GM12873 (cell line): ENCODE results near the gene ANKRD11.

Source experiments
- TF ChIP-seq, protein P1 (sequence below): IDR thresholded peaks from 2 replicates; pipeline ENCODE4 v1.5.1; 2012; ENCODE audit warnings: low read depth, mild to moderate bottlenecking, moderate library complexity, low read length, control low read depth; ENCODE audit not compliant: insufficient read depth; ENCODE audit errors: missing control alignments

Gene ANKRD11

DNA sequence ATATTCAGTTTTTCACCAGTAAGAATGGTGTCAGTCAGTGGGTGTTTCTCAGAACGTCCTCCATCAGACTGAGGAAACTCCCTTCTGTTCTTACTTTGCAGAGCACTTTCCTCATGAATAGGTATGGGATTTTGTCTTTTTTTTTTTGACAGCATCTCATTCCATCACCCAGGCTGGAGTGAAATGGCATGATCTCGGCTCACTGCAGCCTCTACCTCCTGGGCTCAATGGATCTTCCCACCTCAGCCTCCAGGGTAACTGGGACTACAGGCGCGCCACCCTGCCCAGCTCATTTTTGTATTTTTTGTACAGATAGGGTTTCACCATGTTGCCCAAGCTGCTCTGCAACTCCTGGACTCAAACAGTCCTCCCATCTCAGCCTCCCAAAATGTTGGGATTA is 142.6 kb downstream of the ANKRD11 start:
- TF ChIP-seq, protein P1, sequence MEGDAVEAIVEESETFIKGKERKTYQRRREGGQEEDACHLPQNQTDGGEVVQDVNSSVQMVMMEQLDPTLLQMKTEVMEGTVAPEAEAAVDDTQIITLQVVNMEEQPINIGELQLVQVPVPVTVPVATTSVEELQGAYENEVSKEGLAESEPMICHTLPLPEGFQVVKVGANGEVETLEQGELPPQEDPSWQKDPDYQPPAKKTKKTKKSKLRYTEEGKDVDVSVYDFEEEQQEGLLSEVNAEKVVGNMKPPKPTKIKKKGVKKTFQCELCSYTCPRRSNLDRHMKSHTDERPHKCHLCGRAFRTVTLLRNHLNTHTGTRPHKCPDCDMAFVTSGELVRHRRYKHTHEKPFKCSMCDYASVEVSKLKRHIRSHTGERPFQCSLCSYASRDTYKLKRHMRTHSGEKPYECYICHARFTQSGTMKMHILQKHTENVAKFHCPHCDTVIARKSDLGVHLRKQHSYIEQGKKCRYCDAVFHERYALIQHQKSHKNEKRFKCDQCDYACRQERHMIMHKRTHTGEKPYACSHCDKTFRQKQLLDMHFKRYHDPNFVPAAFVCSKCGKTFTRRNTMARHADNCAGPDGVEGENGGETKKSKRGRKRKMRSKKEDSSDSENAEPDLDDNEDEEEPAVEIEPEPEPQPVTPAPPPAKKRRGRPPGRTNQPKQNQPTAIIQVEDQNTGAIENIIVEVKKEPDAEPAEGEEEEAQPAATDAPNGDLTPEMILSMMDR = no peak

DNA sequence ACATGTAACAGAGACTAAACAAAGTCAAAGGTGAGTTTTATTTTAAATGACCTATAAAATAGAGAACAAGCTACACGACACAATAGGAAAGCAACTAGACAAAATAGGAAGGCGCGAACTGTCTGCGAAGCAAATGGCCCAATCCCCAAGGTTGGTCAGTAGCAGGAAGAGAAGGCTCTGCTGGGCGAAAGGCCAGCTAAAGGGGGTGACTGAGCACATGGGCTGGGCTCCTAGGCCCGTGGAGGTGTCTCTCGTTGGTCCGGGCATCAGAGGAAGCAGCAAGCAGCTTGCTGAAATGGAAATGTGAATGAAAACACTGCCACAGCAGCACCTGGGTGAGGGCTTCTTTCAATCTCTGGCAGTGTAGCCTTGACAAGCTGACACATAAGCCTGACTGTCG is 143.5 kb downstream of the ANKRD11 start:
- TF ChIP-seq, protein P1 = no peak

DNA sequence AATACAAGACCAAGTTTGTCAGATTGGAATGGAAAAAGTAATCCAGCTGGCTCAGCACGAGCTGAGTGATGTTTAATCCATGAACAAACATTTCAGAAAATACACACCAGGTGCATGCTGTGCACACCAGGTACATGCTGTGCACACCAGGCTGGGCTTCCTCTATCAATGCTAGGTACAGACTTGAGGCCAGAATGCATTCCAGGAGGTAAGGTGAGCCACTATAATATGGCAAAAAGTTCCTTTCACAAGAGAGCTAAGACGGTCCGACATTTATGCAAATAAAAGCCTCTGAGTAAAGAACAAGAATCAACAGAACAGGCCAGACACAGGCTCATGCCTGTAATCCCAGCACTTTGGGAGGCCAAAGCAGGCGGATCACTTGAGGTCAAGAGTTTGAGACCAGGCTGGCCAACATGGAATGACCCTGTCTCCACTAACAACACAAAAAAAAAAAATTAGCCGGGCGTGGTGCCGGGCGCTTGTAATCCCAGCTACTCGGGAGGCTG is 144.7 kb downstream of the ANKRD11 start:
- TF ChIP-seq, protein P1 = no peak

DNA sequence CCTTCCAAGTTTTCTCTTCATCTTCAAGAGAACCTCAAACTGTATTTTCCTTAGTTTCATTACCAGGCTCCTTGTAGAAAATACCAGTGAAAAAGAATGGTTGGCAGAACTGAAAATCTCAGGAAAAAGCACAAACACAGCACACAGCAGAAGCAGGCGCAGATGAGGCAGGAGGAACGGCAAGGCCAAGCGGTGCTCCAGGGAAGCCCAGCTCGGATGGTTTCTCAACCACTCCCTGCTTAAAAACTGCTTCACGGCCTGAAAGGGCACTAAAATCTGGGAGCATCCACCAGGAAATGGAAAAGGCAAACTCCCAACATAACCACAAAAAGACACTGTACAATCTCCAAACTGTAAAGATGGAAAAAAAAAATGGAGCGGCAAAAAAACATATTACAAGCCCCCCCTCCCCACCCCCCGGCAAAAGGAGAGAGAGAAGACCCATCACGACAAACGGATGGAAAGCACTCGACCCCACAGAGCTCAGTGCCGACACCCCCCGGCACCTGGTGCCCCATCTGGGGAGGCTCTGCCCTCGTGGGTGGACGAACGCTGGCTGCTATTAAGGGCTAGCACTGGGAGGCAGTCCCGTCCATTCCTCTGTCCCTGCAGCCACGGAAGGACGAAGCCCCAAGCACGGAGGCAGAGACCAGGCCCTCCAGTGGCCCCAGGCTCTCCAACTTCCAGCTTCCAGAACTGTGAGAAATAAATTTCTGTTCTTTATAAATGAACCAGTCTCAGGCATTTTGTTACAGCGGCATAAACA is 145.3 kb downstream of the ANKRD11 start:
- TF ChIP-seq, protein P1 = no peak

DNA sequence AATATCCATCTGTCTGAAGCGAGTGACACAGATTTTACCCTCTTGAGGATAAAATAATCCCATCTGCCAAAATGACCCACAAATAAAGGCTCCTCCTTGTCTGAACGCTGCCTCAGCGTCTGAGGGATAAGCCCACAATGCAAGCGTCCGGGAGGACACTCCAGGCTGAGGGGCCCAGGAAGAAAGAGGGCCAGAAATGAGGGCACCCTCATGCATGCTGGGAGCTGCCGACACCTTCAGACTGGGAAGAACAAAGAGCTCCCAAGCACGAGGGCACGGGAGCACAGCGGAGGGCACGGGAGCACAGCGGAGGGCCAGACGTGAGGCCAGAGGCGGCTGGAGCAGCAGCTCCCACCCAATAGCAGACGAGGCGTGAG is 145.9 kb downstream of the ANKRD11 start:
- TF ChIP-seq, protein P1 = no peak

DNA sequence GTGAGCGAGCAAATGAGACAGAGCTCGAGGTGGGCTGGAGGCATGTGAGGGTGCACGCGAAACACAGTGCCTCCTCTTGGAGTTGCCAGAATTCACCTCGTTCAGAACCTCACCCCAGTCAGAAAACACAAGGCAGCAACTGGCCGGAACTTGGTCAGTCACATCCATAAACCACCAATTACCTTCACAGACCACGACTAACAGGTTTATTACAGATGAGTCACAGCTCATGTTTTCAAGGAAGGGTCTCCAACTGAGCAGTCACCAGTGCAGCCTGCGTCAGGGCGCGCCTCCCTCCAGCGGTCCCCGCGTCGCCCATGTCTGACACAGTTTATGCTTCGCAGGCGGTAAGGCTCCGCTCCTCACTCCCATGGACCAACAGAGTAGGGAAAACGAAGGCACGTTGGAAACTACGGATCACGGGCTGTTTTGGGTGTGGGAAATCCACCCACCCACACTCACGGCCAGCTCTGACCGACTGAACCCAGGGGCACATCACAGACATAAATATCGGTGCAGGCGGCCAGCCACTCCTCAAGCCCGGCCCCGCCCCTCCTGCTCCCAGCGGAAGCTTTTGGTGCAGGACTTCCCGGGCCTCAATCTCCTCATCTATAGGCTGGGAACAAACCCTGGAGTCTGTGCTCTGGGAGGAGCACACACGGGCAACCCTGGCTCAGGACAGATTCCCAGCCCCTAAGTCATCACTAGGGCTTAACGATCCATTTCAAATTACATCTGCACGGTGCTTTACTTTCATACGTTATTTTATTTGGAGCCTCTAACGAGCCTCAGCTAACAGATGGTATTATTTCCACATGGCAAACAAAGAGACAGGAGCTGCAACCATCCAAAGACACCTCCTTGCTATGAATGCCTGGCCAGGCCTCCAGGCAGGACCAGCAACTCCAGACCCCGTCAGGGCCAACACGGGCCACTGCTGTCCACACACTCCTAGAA is 146.6 kb downstream of the ANKRD11 start:
- TF ChIP-seq, protein P1 = no peak
